H1 (cell line): Measurements from ENCODE around the gene LPP. TPM values are rescaled to one million over a fixed set of nuclear protein-coding genes. Genes with fewer than 3 reads are reported as not detected.

ENCODE experiments used
- ASH2L ChIP-seq: fragments of 200-600, 300-600 bp; sonication (generic); IDR thresholded peaks from one replicate; pipeline ENCODE4 v1.7.1; 2017; ENCODE audit warnings: low read length
- CHD2 ChIP-seq: IDR thresholded peaks from 2 replicates; pipeline ENCODE4 v1.6.1; 2012; ENCODE audit warnings: low read length, improper control_type of control experiment
- NANOG ChIP-seq: IDR thresholded peaks from 2 replicates; pipeline ENCODE4 v1.6.1; 2011; ENCODE audit warnings: low read length, low read depth, mild to moderate bottlenecking, inconsistent platforms; ENCODE audit not compliant: insufficient read depth, poor library complexity, severe bottlenecking
- SAP30 ChIP-seq: fragments of 300-600 bp; sonication (generic); IDR thresholded peaks from 2 replicates; pipeline ENCODE4 v1.7.1; 2012; ENCODE audit warnings: low read length, moderate library complexity, mild to moderate bottlenecking, inconsistent platforms; ENCODE audit not compliant: insufficient read depth, insufficient replicate concordance
- TAF1 ChIP-seq: IDR thresholded peaks from 2 replicates; pipeline ENCODE4 v1.6.1; 2011; ENCODE audit warnings: mild to moderate bottlenecking, low read depth, low read length
- YY1 ChIP-seq: IDR thresholded peaks from 2 replicates; pipeline ENCODE4 v1.6.1; 2011; ENCODE audit warnings: low read depth, mild to moderate bottlenecking, low read length
- polyA plus RNA-seq, 7 experiments: library from polyadenylated mRNA; depleted of rRNA in 3 of 7; stranded (reverse) in 5 of 7; unstranded in 2 of 7; fragments of >200 nt in 5 of 7; fragments of 200-250 nt in 2 of 7; gene quantifications; 1 replicate in 5 of 7; 2 replicates in 1 of 7; 4 replicates in 1 of 7; pipeline versions ENCODE4 v1.2.1 to v1.2.3, GENCODE V29; 2011 to 2013; ENCODE audit warnings: missing spikeins in 2 of 7, mixed read lengths in 2 of 7
- total RNA-seq: library from RNA; stranded (reverse); fragmentation: NEBNext Ultra II Directional; extraction: Animal tissue kit (Norgen Biotek cat#: 25700); gene quantifications from 2 replicates; pipeline ENCODE4 v1.2.1, GENCODE V29; 2021

Gene LPP
- total and polyA plus RNA-seq, 2 of the 8 experiments (the other 6 are each of a cell fraction or from before 2014, with no cell fraction given), result 10.0 to 53.3 TPM

DNA sequence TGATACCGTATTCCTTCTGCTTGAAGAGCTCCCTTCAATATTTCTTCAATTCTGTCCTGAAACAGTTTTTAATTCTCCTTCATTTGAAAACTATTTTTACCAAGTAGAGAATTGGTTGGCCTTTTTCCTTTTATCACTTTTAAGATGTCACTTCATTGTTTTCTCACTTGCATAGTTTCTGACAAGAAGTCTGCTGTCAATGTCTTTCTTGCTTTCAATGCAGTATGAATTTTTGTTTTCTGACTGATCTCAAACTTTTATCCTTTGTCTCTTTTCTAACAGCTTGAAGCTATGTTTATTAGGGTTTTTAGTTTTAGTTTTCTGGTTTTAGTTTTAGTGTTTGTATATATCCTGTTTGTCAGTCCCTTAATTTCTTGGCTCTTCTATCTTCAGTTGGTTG lies 653.0 kb downstream of the LPP start (continued):
- TF ChIP-seq TAF1 (no peak), ASH2L (no peak), CHD2 (no peak), YY1 (no peak), NANOG (no peak), SAP30 (no peak)
